GM21528 (cell line): ENCODE data around the gene RSPRY1.

Source experiments
- ATAC-seq: cut with Tn5 transposase; IDR thresholded peaks from one replicate; pipeline ENCODE4 v1.9.1; 2021; ENCODE audit warnings: mild to moderate bottlenecking, moderate library complexity; ENCODE audit not compliant: unreplicated experiment, low FRiP score

The RSPRY1 gene

GRCh38 chr16:57289391-57290257 is 103.5 kb downstream of the RSPRY1 start:
- ATAC-seq = no peak
